ENCODE results near the gene SPATA13.

Gene SPATA13

DNA sequence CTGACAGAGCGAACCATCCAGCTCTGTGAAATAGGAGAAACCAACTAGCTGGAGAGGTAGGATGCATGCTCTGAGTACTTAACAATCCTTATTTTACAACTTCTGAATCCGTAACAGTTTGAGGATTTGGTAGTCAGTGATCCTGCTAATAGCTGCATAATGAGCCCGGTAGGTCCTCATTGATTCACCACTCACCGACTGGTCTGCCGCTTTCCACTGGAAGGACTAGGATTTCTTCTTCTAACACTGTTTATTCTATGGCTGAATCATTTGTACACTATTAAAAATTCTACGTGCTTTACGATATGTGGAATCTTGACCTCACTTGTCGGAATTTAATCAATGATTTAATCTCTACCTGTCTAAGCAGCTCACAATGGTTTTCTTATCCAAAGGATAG is 33.9 kb downstream of the SPATA13 start:
- in situ Hi-C loops (cut with HindIII; ENCODE audit: low sequenced_read_pairs): no loop called here

DNA sequence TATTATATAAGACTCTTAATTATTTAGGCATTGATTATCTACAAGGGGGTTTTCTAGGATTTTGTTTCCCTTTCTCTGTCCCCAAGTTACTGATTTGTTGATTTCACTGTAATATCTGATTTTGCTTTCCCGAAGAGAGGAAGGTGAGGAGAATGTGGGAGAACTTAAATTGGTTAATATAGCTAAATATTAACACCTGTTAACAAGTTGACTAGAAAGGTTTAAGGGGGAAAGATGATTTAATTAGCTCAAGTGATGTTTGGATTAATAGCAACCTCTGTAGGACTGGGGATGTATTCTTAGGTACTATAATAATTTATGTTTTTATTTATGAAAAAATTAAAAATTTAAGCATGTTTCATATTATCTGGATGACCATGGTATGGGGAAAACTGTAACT is 35.1 kb downstream of the SPATA13 start:
- in situ Hi-C loops (cut with HindIII; ENCODE audit: low sequenced_read_pairs): no loop called here

DNA sequence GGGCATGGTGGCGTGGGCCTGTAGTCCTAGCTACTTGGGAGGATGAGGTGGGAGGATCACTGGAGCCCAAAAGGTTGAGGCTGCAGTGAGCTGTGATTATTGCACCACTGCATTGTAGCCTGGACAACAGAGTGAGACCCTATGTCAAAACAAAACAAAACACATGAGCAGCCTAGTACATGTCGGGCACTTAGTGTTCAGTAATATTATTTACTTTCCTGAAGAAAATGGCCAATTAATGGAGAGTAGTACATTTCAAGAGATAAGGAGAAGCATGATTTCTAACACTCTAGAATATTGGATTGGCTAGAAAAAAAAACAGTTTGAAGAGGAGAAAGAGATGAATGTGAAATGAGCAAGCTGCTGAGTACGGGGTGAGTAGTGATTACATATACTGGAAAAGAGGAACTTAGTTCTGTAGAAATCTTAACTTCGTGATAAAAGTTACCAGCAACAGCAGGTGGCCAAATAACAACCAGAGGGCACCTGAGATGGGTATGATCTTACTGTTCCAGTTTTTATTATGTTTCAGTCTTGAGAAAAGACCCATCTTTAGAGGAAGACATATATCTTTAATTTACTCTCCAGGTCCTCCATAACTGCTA is 36.2 kb downstream of the SPATA13 start:
- in situ Hi-C loops (cut with HindIII; ENCODE audit: low sequenced_read_pairs): no loop called here

DNA sequence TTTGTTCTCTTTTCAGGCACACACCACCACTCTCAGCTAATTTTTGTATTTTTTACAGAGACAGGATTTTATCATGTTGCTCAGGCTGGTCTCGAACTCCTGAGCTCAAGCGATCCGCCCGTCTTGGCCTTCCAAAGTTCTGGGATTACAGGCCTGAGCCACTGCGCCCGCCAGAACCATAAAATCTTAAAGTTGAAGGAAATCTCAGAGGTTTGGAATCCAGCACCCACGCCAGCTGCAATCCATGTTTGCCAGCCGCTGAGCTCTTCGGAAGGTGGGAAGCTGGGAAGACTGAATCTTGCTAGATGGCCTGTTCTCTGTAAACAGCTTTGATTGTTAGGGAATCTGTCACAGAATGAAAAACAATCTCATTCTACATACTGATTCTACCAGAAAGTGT is 38.5 kb downstream of the SPATA13 start:
- in situ Hi-C loops (cut with HindIII; ENCODE audit: low sequenced_read_pairs): no loop called here

DNA sequence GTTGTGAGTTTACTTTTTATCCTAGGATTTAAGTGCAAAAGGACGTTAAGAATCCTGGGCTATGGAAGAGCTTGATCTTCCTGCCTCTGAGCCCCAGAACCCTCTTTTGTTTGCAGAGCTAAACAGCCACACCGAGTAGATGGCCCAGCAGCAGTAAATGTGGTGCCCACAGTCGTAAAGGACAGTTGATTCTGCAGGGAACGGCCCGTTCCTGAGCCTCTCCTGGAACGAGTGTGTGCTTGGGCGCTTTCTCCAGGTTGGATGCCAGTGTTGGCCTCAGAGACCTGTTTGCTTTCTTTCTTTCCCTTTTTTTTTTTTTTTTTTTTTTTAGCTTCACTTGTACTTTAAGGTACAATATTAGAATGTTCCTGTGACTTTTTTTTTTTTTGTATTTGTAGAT is 41.7 kb downstream of the SPATA13 start:
- in situ Hi-C loops (cut with HindIII; ENCODE audit: low sequenced_read_pairs): loop anchor here (25.0 kb wide), 1 partner anchor 165 kb away; no protein-coding TSS in a partner anchor

DNA sequence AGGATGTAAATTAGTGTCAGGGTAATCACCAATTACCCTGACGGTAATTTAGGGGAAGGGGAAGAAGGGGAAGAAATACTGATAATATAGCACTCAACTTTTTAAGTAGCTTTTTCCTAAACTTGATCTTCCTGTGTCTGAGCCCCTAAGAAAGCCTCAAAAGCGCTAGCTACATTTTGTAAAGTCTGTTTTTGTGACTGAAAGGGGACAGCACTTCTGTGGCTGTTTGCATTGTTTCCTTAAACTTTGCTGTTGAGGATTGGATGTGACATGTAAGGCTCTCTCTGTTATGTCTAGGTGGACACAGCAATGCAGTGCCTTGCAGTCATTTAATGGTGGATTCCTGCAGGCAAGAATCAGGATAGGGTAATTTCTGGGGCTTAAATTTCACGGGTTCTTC is 42.8 kb downstream of the SPATA13 start:
- in situ Hi-C loops (cut with HindIII; ENCODE audit: low sequenced_read_pairs): loop anchor here (25.0 kb wide), 1 partner anchor 166 kb away; no protein-coding TSS in a partner anchor

DNA sequence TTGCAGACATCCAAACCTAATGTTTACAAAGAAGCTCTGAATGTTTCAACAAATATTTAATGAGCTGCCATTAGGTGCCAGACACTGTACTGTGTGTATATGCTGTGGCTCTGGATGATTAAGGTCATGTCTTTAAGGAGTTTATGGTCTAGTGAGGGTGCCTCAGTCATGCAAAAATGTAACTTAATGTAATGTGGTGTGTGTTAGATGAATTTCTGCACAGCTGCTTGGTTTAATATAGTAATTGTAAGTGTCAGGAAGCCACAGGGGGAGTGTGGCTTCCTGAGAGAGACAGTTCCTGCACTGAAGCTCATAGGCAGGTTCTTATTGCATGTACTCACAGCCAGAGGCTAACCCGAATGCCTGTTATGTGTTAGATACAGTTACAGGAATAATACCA is 43.3 kb downstream of the SPATA13 start:
- in situ Hi-C loops (cut with HindIII; ENCODE audit: low sequenced_read_pairs): loop anchor here (25.0 kb wide), 1 partner anchor 167 kb away; no protein-coding TSS in a partner anchor

DNA sequence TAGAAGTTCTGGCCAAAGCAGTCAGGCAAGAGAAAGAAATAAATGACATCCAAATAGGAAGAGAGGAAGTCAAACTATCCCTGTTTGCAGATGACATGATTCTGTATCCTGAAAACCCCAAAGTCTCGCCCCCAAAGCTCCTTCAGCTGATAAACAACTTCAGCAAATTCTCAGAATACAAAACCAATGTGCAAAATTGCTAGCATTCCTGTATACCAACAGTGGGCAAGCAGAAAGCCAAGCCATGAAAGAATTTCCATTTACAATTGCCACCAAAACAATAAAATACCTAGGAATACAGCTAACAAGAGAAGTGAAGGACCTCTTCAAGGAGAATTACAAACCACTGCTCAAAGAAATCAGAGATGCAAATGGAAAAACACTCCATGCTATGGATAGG is 44.6 kb downstream of the SPATA13 start:
- in situ Hi-C loops (cut with HindIII; ENCODE audit: low sequenced_read_pairs): loop anchor here (25.0 kb wide), 1 partner anchor 168 kb away; no protein-coding TSS in a partner anchor

DNA sequence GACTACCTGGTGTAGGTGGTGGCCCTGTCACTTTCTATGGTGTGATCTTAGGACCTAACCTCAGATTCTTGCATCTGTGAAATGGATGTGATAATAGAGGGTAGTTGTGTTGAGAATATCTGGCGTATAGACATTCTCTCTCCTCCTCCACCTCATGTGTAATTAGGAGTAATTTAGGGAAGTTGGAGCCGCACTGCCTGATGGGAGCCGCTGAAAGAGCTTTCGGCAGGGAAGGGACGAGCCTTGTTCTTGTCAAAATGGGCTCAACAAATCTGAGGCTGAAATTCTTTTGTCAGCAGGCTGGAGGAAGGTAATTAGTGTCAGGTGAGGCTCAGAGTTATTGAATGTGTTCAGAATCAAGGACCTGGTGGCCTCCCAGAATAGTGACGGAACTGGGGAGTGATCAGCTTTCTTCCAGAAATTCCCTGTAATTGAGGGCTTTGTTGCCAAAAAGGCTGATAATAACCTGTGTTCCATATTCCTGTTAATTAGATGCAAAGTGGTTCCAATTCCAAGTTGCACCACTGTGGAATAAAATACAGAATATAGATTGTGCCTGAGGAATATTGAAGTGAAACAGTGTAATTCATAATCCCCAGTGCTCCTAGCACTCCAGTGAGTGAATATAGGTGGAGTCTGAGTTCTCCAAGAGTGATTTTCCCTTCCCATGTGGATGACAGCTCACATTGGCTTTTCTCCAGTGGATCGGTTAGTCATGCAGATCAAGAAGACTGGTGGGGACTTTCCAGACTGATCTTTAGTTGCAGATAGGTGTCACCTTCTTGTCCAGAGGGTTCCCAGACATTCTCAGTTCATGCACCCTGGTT is 47.5 kb downstream of the SPATA13 start:
- in situ Hi-C loops (cut with HindIII; ENCODE audit: low sequenced_read_pairs): loop anchor here (25.0 kb wide), 1 partner anchor 171 kb away; no protein-coding TSS in a partner anchor

DNA sequence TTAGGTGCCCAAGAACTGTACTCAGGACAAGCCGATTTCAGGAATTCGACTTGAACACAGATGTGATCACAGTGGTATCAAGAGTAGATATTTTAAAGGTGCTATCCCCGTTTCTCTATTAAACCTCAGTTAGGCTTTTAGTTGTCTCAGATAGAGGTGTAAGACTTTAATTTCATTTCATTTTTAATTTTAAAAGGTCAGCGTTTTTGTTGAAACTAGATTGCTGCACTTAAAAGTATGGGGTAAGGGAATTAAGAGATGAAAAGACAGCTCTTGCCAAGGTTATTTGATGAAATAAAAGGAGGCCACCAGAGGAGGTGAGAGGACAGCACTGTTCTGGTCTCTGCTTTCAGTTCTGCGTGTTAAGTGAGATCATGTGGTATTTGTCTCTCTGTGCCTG is 48.6 kb downstream of the SPATA13 start:
- in situ Hi-C loops (cut with HindIII; ENCODE audit: low sequenced_read_pairs): loop anchor here (25.0 kb wide), 1 partner anchor 172 kb away; no protein-coding TSS in a partner anchor

DNA sequence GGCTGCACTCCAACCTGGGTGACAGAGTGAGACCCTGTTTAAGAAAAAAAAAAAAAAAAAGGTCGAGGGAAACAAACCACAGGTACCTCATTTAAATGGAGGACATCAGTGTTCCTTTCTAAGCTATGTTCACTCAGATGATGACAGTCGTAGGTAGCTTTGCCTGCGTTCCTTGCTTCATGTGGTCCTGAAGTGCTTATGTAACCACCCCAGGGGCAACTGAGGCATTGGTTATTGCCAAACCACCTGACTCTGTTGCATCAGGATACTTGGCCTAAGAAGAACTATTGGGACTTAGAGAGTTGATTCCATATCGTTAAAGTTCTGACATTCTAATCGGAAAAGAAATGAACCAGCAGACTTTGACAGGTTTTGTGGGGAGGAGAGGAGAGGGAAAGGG is 51.7 kb downstream of the SPATA13 start:
- in situ Hi-C loops (cut with HindIII; ENCODE audit: low sequenced_read_pairs): loop anchor here (25.0 kb wide), 1 partner anchor 175 kb away; no protein-coding TSS in a partner anchor

DNA sequence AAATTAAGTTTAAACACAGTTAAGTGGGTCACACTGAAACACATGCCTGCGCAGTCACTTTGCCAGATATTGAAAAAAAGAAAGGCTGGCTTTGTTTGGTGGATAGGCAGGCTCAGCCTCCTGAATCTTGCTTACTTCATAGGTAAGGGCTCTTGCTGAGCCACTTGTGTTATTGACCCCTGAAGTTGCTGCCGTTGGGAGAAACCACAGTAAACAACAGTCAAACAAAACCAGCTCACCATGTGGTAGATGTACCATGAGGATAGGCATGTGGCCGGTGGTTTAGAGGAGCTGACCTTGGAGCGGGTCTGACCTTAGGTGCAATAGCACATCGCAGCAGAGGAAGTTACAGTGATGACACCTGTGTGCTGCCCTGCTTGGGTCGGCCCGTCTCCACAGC is 52.2 kb downstream of the SPATA13 start:
- in situ Hi-C loops (cut with HindIII; ENCODE audit: low sequenced_read_pairs): loop anchor here (25.0 kb wide), 1 partner anchor 175 kb away; no protein-coding TSS in a partner anchor

DNA sequence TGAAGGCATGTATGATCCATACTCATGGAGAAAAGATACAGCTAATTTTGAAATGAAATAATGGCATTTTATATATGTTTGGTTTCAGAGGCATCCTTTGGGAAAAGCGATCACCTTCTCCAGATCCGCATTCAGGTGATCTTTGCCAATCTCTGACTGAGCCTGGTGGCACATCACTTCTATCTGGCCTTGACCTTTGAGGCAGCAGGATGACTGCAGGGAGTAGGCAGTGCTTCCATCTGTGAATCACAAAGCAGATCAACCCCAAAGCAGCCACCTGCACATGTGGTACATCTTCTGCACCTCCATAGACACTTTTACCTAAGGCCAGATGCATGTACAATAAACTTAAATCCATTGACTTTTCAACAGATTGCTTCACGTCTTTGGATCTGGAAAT is 53.4 kb downstream of the SPATA13 start:
- in situ Hi-C loops (cut with HindIII; ENCODE audit: low sequenced_read_pairs): loop anchor here (25.0 kb wide), 1 partner anchor 177 kb away; no protein-coding TSS in a partner anchor

DNA sequence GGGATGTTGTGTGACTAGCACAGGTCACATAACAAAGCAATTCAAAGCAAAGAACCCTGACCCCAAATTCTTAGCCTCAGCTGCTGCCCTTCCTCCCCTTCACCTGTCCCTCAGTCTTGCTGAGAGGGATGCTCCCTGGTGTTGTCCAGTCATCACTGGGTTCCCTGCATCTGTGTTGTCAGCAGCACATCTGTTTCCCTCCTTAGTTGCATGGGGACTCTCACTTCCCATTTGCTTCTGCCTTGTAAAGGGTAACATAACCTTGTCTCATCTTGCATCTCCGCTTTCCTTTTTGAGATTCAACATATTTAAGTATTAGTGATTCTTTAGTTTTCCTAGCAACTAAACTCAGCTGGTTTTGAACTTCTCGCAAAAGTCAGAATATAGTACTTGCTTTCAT is 54.0 kb downstream of the SPATA13 start:
- in situ Hi-C loops (cut with HindIII; ENCODE audit: low sequenced_read_pairs): loop anchor here (25.0 kb wide), 1 partner anchor 177 kb away; no protein-coding TSS in a partner anchor

DNA sequence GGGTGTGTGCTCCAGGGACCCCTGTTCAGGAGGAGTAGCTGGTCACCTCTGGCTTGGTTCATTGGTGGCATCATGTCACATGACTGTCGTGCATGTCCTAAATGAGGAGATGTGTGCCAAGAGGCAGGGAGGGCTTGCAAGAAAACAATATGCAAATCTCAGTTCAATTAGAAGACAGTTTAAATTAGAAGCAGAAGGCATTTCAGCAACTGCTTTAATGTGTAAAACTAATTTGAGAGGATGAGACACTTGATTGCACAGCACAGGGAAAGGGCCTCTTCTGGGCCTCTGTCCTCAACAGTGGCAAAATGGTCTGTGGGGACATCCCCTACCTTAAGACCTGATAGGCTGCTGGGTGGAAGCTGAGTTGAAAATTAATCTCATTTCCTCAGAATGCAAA is 54.6 kb downstream of the SPATA13 start:
- in situ Hi-C loops (cut with HindIII; ENCODE audit: low sequenced_read_pairs): loop anchor here (25.0 kb wide), 1 partner anchor 178 kb away; no protein-coding TSS in a partner anchor

DNA sequence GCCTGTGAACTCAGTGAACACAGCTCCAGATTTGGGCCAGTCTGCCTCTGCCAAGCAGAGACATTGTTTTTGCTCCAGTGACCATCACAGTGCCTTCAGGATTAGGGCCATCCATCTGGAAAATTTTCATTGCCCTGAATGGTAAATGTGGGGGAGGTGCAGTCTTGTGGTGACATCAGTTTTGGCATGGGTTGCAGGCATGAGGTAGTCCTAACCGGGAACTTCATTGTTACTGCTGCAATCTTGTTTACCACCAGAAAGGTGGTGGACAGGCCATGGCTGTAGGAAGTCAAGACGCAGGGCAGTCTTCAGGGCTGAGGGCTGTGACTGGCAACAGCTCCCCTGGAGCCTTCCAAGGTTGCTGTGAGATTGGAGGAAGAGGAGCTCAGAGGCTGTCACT is 55.2 kb downstream of the SPATA13 start:
- in situ Hi-C loops (cut with HindIII; ENCODE audit: low sequenced_read_pairs): loop anchor here (25.0 kb wide), 1 partner anchor 178 kb away; no protein-coding TSS in a partner anchor

DNA sequence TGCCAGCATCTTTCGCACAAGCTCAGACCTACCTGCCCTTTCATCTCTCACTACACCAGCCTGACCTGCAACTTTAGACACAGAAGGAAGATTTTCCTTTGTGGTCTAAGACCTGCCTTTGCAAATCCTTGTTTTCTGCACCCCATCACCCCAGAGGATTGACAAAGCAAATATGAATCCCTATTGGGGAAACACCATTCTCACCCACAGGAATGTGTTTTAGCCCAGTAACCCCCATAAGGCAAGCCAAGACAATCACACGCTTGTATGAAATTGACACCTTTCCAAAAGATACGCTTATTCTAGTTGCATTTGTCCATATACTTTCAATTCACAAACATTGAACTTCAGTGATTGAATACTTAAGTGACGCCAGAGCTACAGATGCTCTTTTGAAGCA is 55.7 kb downstream of the SPATA13 start:
- in situ Hi-C loops (cut with HindIII; ENCODE audit: low sequenced_read_pairs): loop anchor here (25.0 kb wide), 1 partner anchor 179 kb away; no protein-coding TSS in a partner anchor

DNA sequence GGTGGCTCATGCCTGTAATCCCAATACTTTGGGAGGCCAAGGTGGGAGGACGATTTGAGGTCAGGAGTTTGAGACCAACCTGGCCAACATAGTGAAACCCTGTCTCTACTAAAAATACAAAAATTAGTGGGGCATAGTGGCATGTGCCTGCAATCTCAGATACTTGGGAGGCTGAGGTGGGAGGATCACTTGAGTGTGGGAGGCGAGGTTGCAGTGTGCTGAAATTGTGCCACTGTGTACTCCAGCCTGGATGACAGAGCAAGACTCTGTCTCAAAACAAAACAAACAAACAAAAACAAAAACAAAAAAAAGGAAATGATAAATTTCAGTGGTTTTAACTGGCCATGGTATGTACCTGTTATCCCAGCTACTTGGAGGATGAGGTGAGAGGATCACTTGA is 56.3 kb downstream of the SPATA13 start:
- in situ Hi-C loops (cut with HindIII; ENCODE audit: low sequenced_read_pairs): loop anchor here (25.0 kb wide), 1 partner anchor 179 kb away; no protein-coding TSS in a partner anchor

DNA sequence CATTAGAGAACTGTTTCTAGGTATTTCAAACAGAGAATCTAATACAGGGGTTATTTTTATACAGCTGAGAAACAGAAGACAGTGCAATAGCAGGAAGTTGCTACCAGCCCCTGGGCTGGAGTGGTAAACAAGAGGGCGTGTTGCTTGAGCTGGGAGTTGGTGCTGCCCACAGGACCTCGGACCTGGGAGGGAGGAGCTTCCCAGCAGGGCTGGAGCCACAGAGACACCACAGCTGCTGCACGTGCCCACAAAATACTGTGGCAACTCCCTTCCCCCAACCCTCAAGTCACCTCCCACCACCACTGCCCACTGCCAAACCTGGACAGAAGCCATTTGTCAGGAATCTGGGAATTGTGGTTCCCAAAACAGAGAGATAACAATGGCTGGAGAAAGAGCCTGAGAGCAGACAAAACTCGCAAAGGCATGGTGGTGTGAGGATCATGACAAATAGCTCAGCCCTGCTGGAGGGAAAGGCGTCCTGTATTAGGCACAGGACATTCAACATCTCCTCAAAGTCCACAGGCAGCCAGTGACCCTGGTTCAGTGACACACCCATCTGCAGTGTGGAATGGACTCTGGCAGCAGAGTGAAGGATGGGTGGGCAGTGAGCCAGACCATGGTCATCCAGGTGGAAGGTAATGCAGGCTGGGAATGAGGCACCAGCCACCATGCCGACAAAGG is 57.2 kb downstream of the SPATA13 start:
- in situ Hi-C loops (cut with HindIII; ENCODE audit: low sequenced_read_pairs): loop anchor here (25.0 kb wide), 1 partner anchor 180 kb away; no protein-coding TSS in a partner anchor

DNA sequence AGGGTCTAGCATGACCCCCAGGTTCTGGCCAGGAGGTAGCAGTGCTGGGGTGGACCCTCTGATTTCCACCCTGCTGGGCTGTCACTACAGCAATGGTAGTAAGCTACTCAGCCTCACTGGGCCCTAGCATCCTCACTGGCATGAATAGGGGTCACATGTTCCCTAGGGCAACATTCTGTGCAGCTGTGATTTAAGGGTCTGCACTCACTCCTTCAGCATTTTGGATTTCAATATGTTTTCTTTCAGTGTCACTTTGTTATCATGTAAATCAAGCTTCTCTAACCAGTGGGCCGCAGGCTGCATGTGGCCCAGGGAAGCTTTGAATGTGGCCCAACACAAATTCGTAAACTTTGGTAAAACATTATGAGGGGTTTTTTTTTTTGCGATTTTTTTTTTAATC is 57.8 kb downstream of the SPATA13 start:
- in situ Hi-C loops (cut with HindIII; ENCODE audit: low sequenced_read_pairs): loop anchor here (25.0 kb wide), 1 partner anchor 181 kb away; no protein-coding TSS in a partner anchor

DNA sequence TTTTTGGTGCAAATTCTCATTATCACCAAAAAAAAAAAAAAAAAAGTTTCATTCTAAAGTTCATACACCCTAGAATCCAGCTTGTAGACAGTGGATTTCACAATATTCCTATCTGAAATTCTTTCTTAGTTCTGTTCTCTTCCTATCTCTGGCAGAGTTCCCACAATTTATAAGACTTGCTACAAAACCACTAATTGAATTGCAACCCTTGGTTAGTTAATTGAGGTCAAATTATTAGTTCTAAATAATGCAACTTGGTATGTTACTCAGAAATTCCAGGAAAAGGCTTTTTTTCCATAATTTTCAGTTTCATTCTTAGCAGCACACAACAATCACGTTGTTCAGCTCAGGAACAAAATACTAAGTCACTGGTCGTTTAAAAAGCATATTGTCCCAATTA is 58.5 kb downstream of the SPATA13 start:
- in situ Hi-C loops (cut with HindIII; ENCODE audit: low sequenced_read_pairs): loop anchor here (25.0 kb wide), 1 partner anchor 182 kb away; no protein-coding TSS in a partner anchor
